Activated naive CD4-positive, alpha-beta T cell treated with Interleukin-2 at 50 U/mL for 16 hours (primary cell): ENCODE data around the gene CHCHD6.

Source experiments
- DNase-seq: peaks from one replicate; pipeline ENCODE4 v3.0.0-alpha.2; 2020

Gene CHCHD6, protein sequence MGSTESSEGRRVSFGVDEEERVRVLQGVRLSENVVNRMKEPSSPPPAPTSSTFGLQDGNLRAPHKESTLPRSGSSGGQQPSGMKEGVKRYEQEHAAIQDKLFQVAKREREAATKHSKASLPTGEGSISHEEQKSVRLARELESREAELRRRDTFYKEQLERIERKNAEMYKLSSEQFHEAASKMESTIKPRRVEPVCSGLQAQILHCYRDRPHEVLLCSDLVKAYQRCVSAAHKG

DNA sequence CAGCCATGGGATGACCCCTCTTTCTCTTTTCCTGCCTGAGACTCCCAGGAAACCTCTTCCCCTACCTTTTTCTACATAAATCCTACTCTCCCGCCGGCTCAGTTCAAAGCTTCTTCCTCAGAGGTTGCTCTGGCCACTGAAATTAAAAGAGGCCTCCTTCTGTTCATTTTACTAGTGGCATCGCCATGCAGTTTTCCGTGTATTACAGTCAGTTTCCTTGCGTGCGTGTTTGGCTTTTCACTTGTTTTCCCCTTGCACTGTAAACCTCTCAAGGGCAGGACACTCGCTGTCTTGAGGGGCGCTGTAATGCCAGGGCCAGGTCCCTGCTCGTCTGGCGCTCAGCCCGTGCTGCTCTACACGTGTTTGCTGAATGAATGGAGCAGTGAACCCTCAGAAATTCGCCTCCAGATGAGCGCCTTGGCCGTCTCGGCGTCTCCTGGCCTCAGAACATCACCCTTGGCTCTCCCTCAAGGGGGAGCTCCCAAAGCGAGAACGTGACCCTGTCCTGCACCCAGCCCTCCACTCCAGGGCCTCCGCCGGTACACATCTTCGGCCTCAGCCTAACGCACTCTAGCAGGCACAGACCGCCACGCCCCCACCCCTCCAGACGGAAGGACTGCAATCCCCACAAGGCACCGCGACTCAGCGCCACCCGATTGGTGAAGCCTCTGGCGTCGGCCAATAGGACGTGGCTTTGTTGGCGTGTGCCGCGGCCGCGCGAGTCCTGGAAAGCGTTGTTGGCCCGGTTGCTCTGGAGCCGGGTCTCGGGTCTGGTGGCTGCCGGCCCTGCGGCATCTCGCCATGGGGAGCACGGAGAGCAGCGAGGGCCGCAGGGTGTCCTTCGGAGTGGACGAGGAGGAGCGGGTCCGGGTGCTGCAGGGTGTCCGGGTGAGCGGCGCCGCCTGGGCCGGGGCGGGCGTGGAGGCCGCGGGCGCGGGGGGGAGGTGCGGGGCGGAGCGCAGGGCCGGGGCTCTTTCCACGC, at the start of gene CHCHD6:
CHCHD6 (plus strand) TSS at position 729 of the 982 bp plus-strand sequence; CDS start at position 802, 73 bp downstream.
- peak; percentile 97 for DNase-seq

DNA sequence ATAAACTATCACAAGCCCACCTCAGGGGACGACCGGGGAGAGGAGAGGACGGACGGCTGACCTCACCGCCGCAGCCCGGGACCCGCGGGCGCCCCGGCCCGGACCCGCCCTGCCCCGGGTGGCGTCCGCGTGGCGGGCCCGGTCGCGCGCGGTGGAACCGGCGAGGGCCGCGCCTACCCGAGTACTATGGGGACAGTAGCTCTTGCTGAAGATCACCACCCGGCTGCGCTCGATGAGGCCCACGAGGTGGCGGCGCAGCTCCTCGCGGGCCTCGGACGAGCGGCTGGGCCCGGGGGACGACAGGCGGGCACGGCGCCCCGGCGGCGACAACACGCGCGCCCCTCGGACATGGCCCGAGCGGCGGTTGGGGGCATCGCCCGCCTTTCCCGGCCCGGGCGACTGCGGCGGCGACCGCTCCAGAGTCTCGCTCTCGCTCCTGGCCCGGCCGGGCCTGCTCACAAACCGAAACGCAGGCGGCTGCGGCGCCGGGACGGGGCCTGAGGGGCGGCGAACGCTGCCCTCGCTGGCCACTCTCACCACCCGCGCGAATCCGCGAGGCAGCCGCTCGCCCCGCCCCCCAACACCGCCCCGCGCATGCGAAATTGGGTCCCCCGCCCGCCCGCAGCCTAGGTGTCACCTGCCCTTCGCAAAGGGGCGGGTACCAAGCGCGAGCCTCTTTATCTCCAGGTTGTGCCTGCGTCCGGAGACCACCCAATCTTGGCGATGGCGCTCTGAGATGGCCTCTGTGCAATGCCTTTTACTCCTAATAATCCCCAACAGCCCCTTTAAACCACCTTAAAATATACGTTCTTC, 49.3 kb upstream of the CHCHD6 start, which contains the start of gene TXNRD3:
TXNRD3 (minus strand) TSS at position 554 of the 813 bp plus-strand sequence.
- DNase-seq = peak; percentile 74

DNA sequence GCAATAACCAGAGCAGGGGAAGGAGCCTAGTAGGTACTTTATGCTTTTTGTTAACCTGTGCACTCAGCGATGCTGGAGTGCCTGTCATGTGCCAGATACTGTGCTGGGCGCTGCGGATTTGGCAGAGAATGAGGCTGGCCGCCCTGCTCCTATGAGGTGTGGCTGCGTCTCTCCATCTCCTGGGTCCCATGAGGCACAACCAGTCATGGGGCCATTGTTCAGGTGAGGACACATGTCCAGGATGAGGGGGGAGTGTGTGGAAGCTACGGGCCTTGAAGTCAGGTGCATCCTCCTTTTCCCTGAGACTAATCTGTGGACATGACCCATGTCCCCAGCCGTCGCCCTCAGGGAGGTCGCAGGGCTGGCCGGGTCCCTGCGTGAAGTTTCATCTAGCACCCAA, 48.2 kb upstream of the CHCHD6 start:
- DNase-seq = no peak

DNA sequence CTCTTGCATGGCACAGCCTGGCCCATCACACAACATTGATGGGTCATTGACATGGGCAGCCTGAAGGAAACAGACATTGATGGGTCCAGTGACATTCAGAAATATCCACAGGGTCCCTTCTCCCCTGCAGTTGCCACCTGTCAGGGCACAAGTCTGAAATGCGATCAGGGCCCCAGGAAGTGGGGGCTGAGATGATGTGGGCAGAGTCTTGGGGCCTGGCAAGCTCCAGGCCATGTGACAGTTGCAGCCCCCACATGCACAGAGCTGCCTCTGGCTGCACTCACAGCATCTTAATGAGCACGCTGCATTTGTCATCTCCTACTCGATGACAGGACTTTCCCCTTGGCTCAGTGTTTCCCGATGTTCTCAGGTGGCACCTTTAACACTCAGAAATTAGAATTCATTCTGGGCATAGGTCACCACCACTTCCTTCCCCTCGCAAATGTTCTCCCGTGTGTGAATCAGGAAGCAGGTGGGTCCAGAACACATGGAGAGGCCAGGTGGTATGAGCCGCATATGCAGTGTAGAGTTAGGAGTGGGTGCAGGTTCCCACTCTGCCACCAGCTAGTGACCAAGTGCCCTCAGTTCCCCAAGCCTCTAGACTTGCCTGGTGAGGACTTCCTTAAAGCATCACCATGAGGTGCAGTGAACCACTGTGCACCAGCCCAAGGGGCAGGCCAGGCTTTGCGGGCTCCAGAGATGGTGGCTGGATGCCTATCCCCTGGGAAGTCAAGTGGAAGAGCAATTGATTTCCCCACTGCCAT, 47.5 kb upstream of the CHCHD6 start:
- DNase-seq = no peak

DNA sequence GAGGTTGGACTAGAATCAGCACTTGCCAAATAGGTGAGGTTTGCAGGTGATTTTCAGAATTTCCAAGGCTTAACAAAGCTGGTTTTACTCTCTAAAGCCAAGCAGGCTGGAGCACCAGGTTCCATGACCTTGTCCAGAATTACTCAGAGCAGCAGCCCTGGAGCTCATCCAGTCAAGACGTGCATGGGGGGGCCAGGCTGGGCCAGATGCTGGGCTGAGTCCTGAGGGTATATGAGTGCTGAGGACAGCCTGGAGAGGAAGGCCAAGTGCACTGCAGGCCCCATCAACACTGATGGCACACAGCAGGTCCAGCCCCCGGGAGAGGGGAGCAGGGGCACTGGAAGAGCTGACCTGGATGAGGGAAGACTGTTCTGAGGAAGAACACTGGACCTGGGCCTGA, 46.1 kb upstream of the CHCHD6 start:
- DNase-seq = no peak

DNA sequence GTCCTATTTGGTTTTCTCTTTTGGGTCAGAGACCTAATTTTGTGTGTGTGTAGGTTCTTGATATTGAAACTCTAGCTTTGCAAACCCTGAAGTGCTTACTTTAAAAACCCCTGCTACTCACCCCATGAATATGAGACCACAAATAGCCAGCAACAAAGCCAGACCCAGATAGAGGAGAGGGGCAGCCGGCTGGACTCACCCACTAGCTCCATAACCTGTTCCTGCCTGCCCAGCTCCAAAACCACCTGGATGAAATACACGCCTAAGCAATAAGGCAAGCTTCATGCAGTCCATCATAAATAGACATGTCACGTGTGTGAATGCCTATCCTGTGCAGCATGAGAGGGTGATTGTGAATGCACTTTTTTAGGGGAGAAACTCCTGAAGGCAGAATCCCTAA, 45.5 kb upstream of the CHCHD6 start:
- no peak for DNase-seq

DNA sequence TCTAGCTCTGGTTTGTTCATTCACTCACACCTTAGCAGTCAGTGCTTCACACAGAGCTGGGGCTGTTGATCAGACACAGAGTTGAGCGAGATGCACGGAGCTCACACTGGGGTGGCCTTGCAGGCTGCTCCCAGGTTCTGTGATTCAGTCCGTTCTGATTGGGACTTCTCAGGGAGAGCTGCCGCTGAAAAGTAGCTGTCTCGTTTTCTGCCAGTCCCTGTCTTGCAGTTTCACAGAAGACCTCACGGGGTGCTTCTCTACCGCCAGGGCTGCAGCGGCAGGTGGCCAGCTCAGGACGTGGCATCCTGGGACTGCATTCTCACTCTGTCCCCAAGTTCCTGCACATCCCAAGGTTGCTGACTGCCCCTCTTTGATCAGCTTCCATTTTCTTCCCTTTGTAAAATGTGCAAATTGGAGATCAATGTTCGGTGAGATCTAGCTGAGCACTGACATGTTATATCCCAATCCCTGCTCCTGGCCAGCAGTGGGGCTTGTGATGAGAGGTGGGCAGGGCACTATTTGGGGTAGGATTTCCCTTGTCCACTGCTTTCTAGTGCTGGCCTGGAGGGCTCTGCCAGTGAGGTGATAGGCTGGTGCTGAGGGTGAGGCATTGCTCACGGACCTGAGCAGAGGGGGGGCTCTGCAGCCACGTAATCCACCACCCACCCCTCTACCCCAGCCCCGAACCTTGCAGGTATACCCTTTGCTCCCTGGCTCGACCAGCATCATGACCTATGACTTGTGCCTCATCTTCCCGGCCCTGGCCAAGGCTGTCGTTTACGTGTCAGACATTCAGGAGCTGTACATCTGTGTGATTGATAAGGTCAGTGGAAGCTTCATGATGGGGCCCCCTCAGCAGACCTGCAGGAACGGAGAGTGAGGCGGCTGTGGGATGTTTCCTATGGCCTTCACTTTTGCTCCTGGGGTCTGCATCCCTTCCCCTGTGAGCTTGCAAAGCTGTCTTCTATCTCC, 43.8 kb upstream of the CHCHD6 start:
- no peak for DNase-seq

DNA sequence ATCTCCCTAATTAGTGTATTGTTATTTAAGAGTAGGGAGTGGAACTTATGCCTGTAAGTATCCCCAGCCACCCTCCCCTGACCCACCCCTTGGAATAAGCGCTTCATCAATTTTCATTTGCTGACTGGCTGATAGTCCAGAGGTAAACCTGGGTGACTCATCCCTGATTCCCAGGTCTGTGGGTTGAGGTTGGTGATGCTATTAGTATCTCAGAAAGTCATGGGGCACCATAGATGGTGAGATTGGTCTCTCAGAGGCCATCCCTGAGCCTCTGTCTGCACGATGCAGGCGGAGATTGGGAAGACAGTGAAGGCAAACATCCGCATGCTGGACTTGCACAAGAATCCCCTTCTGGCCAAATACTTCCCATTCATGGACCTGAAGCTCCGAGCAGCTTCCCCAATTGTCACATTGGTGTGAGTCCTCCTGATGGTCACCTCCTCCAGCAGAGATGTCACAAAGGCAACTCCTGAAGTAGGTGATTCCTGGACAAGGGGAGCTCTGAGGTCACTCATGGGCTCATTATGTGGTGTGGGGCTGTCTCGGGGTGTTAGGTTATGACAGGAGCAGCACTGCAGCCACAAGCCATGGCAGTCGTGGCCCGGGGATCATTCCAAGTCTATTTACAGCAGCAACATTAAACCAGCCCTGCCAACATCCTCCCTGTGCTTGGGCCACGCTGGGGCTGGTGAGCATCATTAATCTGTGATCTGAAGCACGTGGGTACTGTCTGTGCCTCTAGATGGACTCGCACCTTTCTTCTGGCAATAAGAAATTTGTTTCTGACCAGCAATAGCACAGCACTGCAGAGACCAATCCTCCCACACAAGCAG, 42.3 kb upstream of the CHCHD6 start:
- DNase-seq = no peak

DNA sequence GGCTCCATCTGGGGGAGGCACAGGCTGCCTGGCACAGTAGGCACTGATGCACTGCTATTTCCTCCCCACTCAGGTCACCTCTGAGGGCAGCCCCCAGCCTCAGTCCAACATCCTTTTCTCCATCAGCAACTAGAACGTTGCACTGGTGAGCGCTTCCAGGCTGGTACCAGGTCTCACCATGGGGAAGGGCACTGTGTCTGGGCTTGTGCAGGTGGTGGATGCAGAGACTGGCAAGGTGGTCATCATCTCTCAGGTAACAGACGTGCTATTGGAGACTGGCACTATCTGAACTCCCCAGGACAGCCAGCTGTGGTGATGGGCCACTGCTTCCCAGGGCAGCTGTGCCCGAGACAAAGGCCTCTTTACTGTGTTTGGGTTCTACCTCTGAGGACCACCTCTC, 40.8 kb upstream of the CHCHD6 start:
- DNase-seq = no peak

DNA sequence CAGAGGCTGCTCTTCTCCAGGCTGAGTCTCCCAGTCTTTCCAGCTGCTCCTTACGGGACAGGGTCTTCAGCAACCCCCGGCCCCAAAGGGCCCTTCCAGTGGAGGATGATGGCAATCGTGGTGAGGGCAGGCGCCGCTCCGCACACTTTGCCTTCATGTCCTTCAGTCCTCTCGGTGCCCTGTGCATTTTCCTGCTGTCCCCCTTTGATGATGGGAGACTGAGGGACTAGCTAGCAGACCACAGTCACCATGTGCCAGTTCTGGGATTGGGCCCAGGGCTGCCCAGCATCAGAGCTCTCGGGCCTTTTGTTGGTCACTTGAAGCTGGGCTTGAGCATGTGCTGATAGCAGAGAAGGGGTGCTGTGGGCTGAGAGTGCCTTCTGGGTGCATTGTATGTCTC, 40.3 kb upstream of the CHCHD6 start:
- DNase-seq = no peak

DNA sequence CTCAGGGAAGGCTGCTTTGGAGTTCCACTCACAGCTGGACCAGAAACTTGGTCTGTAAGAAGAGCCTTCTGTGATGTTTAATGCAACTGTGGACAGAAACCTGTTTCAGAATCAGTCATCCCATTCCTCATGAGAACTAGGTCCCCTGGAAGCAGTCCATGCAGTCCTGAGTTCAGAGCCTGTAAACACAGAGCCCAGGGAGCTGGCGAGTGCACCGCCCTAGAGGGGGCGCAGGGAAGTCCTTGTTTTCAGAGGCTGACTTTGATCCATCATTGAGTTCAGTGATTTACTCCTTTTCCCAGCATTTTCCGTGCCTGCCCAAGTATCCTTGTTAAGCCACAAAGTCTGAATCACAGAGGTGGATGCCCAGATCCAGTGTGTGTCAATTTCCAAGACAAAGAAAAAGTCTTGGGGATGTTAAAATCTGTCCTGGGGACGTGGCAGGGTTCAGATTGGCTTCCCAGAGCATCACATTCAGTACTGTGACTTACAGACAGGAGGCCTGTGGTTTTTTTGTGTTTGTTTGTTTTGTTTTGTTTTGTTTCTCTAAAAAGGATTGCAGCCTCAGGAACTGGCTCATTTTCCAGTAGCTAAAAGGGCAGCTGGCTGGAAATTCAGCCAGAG, 39.3 kb upstream of the CHCHD6 start:
- no peak for DNase-seq

DNA sequence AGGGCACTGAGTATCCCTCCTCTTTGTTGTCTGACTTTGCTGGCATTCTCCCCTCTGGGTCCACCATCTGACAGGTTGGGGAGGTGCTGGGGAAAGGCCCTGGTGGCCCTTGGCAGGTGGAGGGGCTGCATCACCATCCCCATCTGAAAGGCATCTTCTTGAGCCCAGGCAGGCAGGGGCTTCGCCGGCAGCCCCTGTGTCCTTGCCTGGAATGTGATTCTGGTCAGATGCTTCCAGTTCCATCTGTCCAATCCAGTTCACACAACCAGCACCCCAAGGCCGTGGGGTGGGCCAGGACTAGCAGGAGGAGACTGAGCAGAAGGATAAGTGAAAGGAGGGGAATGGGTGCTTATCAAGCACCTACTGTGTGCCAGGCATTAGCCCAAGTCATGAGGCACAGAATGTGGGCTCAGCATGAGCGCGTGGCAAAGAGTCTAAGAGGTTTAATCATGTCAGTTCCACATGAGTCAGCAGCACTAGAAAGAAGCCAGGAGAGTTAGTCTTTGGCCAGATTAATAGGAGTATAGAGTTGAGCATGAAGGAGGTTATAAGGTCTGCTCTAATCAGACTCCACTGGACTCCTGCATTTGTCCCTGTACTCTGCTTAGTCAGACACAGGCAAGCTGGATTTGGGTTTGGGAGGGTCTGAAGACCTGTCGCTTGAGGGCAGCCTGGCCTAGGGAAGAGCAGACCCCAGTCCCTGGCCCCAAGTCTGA, 38.7 kb upstream of the CHCHD6 start:
- DNase-seq = no peak

DNA sequence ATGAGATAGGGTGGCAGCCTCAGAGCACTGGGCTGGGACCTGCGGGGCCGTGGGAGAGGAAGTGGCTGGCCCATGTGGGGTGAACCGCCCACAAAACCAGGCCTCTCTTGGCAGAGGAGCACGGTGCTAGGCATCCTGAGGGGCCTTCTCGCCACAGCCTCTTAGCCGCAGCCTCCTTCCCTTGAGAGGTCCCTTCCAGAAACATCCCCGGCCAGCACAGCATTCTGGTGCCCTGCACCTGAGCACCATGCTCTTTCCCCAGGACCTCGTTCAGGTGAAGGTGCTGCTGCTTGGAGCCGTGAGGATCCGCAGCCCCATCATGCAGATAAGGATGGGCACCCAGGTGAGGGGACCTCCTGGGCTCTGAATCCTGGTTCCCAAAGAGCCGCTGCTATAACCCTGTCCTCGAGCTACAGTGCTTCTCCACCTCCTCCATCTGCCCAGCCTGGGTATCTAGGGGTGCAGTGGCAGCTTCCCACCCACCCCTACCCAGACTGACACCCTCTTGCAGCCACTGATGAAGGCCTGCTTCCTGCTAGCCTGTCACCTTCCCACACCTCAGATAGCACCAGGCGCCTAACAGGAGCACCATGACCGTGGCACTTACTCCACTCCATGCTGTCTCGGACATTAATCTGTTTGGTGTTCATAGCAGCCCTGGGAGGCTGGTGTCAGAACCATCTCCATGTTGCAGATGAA, 37.9 kb upstream of the CHCHD6 start:
- DNase-seq = no peak

DNA sequence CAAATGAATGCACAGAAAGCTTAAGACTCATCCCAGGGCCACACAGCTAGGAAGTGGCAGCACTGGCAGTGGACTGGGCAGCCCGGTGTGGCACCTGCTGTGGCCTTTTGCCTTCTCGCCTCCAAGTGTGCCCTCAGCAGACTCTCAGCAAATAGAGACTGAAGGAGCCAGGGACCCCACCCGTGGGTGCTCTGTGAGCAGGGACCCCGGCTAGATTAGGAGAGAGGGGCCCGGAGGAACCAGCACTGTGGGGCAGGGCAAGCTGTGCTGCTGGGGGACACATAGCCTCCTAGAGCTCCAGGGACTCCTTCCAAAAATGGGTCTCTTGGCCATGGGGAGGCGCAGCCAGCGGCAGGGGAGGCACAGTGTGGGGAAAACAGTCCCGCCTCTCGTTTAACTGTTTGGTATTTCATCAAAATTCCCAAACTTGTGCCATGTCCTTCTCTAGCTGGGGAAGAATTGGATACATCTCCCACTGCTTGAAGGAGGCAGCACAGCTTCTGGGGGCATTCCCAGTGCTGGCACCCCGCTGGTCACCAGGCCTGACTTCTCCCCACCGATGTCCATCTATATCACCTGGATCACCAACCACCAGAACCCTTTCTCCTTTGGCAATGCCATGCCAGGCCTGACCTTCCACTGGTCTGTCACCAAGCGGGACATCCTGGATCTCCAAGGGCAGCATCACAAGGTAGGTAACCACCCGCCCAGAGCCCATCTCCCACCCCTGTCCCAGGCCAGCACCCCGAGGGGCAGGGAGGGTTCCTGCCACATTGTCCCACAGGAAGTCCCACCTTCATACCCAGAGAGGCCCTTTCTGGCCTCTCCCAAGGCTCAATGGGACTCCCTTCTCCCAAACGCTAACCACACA, 37.1 kb upstream of the CHCHD6 start:
- no peak for DNase-seq

DNA sequence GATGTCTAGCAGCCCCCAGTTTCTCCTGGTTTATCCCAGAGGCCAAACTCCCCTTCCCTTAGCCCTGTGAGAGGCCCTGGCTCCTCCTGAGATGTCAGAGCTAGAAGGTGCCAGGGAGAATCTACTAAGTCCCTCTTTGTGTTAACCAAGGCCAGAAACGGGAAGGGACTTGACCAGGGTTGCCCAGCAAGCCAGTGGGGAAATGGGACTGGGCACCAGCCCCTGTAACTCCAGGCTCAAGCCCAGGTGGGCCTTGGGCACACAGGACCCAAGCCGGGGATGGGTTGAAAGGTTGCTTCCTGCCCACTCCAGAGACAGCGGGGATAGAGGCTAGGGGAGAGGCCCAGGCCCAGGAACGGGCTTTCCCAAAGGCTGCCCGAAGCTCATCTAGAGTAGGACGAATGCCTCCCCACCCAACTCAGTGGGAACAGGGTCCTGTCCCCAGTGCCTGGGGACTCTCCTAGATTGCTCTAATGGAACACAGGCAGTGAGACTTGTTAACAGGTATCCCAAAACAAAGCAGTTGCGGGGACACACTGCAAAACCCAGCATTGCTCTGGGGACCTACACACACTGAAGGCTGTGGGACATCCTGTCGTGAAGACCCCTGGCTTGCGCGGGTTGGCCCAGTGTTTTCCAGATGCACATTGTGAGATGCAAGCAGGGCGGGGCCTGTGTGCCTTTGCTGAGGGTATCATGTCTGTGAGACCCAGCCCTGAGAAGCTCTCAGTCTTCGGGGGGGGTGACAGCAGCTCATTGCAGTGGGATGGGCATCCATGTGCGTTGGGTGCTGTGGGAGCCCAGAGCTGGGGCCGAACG, 36.2 kb upstream of the CHCHD6 start:
- no peak for DNase-seq
